ENCODE data around the gene PHIP.
"Not testable (repeated sequence)": the region's sequence is repeated elsewhere in the genome, so short reads cannot be mapped to it uniquely, and the experiment has no call there.

Gene PHIP

GRCh38 chr6:79078075-79078969, at the start of gene PHIP:
Gene PHIP, minus strand, starts transcription at chr6:79078254. Its CDS starts 186 bp downstream, at chr6:79078068.
- DNase-seq = peak; percentile 94
- Mint-ChIP-seq H3K9me3 (no peaks in the 10 kb centered on the region), H3K27ac (peak within 1 kb of the TSS; percentile 98), H3K4me3 (peak within 1 kb of the TSS; percentile 93), H3K4me1 (ENCODE audit: low read depth) (peaks cover 38% of the 10 kb centered on the region), H3K27me3 (peaks cover 15% of the 10 kb centered on the region), H3K36me3 (ENCODE audit: low read depth) (peaks cover 33% of the 10 kb centered on the region)

GRCh38 chr6:79127660-79128059, 49.6 kb upstream of the PHIP start:
- Mint-ChIP-seq H3K4me1 (ENCODE audit: low read depth) (no peaks in the 10 kb centered on the region), H3K9me3 (peaks cover 7% of the 10 kb centered on the region), H3K27me3 (peaks cover 21% of the 10 kb centered on the region), H3K4me3 (no peak overlapping the region), H3K36me3 (ENCODE audit: low read depth) (no peaks in the 10 kb centered on the region), H3K27ac (no peak overlapping the region)
- DNase-seq = no peak

GRCh38 chr6:79119217-79119616, 41.2 kb upstream of the PHIP start:
- Mint-ChIP-seq H3K4me1 (ENCODE audit: low read depth) (no peaks in the 10 kb centered on the region), H3K36me3 (ENCODE audit: low read depth) (no peaks in the 10 kb centered on the region), H3K9me3 (peaks cover 4% of the 10 kb centered on the region), H3K27ac (no peak overlapping the region), H3K27me3 (peaks cover 29% of the 10 kb centered on the region), H3K4me3 (no peak overlapping the region)
- DNase-seq = no peak

- Mint-ChIP-seq H3K4me3 (no peak overlapping the region), H3K9me3 (no peaks in the 10 kb centered on the region), H3K27ac (no peak overlapping the region), H3K27me3 (peaks cover 29% of the 10 kb centered on the region), H3K4me1 (ENCODE audit: low read depth) (no peaks in the 10 kb centered on the region), H3K36me3 (ENCODE audit: low read depth) (no peaks in the 10 kb centered on the region)
- DNase-seq = no peak
Measured at GRCh38 chr6:79117752-79118151, 39.7 kb upstream of the PHIP start.

- Mint-ChIP-seq H3K9me3 (no peaks in the 10 kb centered on the region), H3K36me3 (ENCODE audit: low read depth) (no peaks in the 10 kb centered on the region), H3K27ac (no peak overlapping the region), H3K27me3 (peaks cover 29% of the 10 kb centered on the region), H3K4me1 (ENCODE audit: low read depth) (no peaks in the 10 kb centered on the region), H3K4me3 (no peak overlapping the region)
- no peak for DNase-seq
Measured at GRCh38 chr6:79115553-79116182, 37.6 kb upstream of the PHIP start.

- H3K4me3 Mint-ChIP-seq = no peak overlapping the region
- no peaks in the 10 kb centered on the region for H3K4me1 Mint-ChIP-seq (ENCODE audit: low read depth)
- H3K27me3 Mint-ChIP-seq = peaks cover 15% of the 10 kb centered on the region
- H3K9me3 Mint-ChIP-seq = no peaks in the 10 kb centered on the region
- no peak overlapping the region for H3K27ac Mint-ChIP-seq
- DNase-seq = no peak
- no peaks in the 10 kb centered on the region for H3K36me3 Mint-ChIP-seq (ENCODE audit: low read depth)
Measured at GRCh38 chr6:79111549-79111948, 33.5 kb upstream of the PHIP start.

- H3K9me3 Mint-ChIP-seq = no peaks in the 10 kb centered on the region
- H3K27ac Mint-ChIP-seq = no peak overlapping the region
- no peaks in the 10 kb centered on the region for H3K36me3 Mint-ChIP-seq (ENCODE audit: low read depth)
- peaks cover 41% of the 10 kb centered on the region for H3K27me3 Mint-ChIP-seq
- H3K4me3 Mint-ChIP-seq = no peak overlapping the region
- H3K4me1 Mint-ChIP-seq (ENCODE audit: low read depth) = no peaks in the 10 kb centered on the region
- DNase-seq = no peak
Measured at GRCh38 chr6:79101164-79101563, 23.1 kb upstream of the PHIP start.

GRCh38 chr6:79100304-79100703, 22.2 kb upstream of the PHIP start:
- Mint-ChIP-seq H3K27ac (no peak overlapping the region), H3K4me1 (ENCODE audit: low read depth) (no peaks in the 10 kb centered on the region), H3K36me3 (ENCODE audit: low read depth) (no peaks in the 10 kb centered on the region), H3K9me3 (no peaks in the 10 kb centered on the region), H3K27me3 (peaks cover 37% of the 10 kb centered on the region), H3K4me3 (no peak overlapping the region)
- DNase-seq = no peak

- Mint-ChIP-seq H3K4me3 (no peak overlapping the region), H3K27me3 (peaks cover 12% of the 10 kb centered on the region), H3K36me3 (ENCODE audit: low read depth) (no peaks in the 10 kb centered on the region), H3K27ac (no peak overlapping the region), H3K9me3 (no peaks in the 10 kb centered on the region), H3K4me1 (ENCODE audit: low read depth) (no peaks in the 10 kb centered on the region)
- no peak for DNase-seq
Measured at GRCh38 chr6:79094938-79095337, 16.9 kb upstream of the PHIP start.

GRCh38 chr6:79091801-79092200, 13.7 kb upstream of the PHIP start:
- H3K4me3 Mint-ChIP-seq; H3K27me3 Mint-ChIP-seq; H3K4me1 Mint-ChIP-seq (ENCODE audit: low read depth); H3K9me3 Mint-ChIP-seq; H3K27ac Mint-ChIP-seq; DNase-seq; H3K36me3 Mint-ChIP-seq (ENCODE audit: low read depth): not testable (repeated sequence)

- no peaks in the 10 kb centered on the region for H3K4me1 Mint-ChIP-seq (ENCODE audit: low read depth)
- no peak overlapping the region for H3K27ac Mint-ChIP-seq
- H3K9me3 Mint-ChIP-seq = no peaks in the 10 kb centered on the region
- no peaks in the 10 kb centered on the region for H3K36me3 Mint-ChIP-seq (ENCODE audit: low read depth)
- peaks cover 18% of the 10 kb centered on the region for H3K27me3 Mint-ChIP-seq
- H3K4me3 Mint-ChIP-seq = no peak overlapping the region
- DNase-seq = no peak
Measured at GRCh38 chr6:79089552-79090404, 11.7 kb upstream of the PHIP start.

- no peak for DNase-seq
- peaks cover 34% of the 10 kb centered on the region for H3K27me3 Mint-ChIP-seq
Measured at GRCh38 chr6:79084693-79085092, 6.6 kb upstream of the PHIP start.

GRCh38 chr6:79082304-79082703, 4.2 kb upstream of the PHIP start:
- peaks cover 8% of the 10 kb centered on the region for H3K36me3 Mint-ChIP-seq (ENCODE audit: low read depth)
- no peak overlapping the region for H3K4me3 Mint-ChIP-seq
- DNase-seq = no peak
- H3K9me3 Mint-ChIP-seq = no peaks in the 10 kb centered on the region
- peaks cover 12% of the 10 kb centered on the region for H3K4me1 Mint-ChIP-seq (ENCODE audit: low read depth)
- no peak overlapping the region for H3K27ac Mint-ChIP-seq
- H3K27me3 Mint-ChIP-seq = peaks cover 34% of the 10 kb centered on the region

More at GRCh38 chr6:79084693-79085092, 6.6 kb upstream of the PHIP start:
- Mint-ChIP-seq H3K4me1 (ENCODE audit: low read depth) (peaks cover 1% of the 10 kb centered on the region), H3K27ac (no peak overlapping the region), H3K9me3 (no peaks in the 10 kb centered on the region), H3K4me3 (no peak overlapping the region), H3K36me3 (ENCODE audit: low read depth) (no peaks in the 10 kb centered on the region)

- no peak for DNase-seq
- H3K27ac Mint-ChIP-seq = no peak overlapping the region
- peaks cover 12% of the 10 kb centered on the region for H3K4me1 Mint-ChIP-seq (ENCODE audit: low read depth)
- peaks cover 9% of the 10 kb centered on the region for H3K36me3 Mint-ChIP-seq (ENCODE audit: low read depth)
- H3K4me3 Mint-ChIP-seq = no peak overlapping the region
- no peaks in the 10 kb centered on the region for H3K9me3 Mint-ChIP-seq
- peaks cover 34% of the 10 kb centered on the region for H3K27me3 Mint-ChIP-seq
Measured at GRCh38 chr6:79081663-79082062, 3.6 kb upstream of the PHIP start.
